8988T (cell line): Measurements from ENCODE around the gene C1QTNF1.

ENCODE experiments used
- DNase-seq: peaks from one replicate; pipeline ENCODE4 v3.0.0; 2011

The C1QTNF1 gene

DNA sequence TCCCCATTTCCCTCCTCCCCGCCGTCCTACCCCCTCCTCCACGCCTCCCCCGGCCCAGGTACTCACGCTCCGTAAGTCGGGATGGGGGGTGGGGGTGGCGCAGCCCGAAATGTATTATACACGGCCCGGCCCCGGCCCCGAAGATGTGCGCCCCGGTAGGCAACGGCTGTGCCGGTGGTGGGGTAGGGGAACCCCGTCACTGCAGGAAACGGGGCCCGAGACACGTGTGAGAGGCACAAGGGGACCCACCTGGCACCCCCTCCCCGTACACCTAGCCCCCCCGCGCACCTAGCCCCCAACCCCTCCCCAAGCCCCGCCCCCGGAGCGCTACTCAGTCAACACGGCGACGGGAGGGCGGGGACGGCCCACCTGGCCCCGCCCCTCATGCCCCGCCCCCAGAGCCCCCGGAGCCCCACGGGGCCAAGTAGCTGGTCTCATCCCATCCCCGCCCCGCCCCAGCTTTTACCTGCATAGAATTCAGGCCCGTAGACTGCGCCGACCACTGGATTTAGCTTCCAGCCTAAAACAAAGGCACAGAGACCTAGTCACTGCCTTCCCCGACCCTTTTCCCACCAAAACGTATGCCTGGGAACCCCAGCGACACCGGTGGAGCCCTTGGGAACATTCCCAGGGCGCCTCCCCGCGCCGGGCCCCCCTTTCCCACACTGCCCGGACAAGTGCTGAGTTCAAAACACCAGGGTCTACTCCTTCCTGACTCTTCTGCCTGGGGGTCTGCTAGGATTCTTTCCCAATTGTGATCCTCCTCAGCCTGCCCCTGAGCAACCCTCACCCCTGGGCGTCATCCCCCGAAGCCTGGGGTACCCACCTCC, 73.5 kb downstream of the C1QTNF1 start:
- no peak for DNase-seq

DNA sequence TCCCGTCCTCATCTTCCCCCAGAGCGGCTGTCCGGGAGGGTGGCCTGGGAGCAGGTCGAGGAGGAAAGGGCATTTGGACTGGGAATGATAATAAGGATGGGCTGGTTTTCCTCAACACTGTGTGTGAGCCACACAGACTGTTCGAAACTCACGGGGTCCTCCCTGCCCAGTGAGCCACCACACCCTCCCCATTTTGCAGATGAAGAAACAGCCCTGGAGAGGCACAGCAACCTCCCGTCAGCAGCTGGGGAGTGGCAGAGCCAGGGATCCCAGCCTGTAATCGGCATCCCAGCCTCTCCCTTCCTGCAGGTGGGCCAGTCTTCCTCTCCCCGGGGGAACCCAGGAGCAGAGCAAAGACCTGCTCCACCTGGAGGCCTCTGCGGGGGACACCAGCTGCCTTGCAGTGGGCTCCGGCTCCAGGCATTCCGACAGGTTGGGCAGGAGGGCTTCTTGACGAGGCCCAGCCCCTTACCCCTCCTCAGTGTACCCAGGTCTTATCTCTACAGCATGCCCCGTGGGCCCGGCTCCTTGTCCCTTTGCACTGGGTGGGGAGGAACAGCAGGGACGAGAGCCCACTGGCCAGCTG, 74.4 kb downstream of the C1QTNF1 start:
- no peak for DNase-seq
